Adipocyte (in vitro differentiated cells): ENCODE measurements around the gene PDHB.

ENCODE experiments used
- DNase-seq: peaks from one replicate; pipeline ENCODE4 v3.0.0-alpha.2; 2015; ENCODE audit warnings: low read depth
- H3K27me3 ChIP-seq: replicated peaks from 2 replicates; pipeline ENCODE4 v1.7.0; 2013; ENCODE audit warnings: mild to moderate bottlenecking, low read length, moderate library complexity; ENCODE audit not compliant: control insufficient read depth, insufficient read depth
- H3K36me3 ChIP-seq: 2 replicates; pipeline ENCODE4 v1.7.0; 2013; ENCODE audit warnings: low read length, mild to moderate bottlenecking, moderate library complexity; ENCODE audit not compliant: control insufficient read depth, insufficient read depth, severe bottlenecking
- H3K4me1 ChIP-seq: 2 replicates; pipeline ENCODE4 v1.7.0; 2013; ENCODE audit warnings: mild to moderate bottlenecking, low read length, moderate library complexity; ENCODE audit not compliant: control insufficient read depth, insufficient read depth
- H3K4me3 ChIP-seq: 2 replicates; pipeline ENCODE4 v1.7.0; 2013; ENCODE audit warnings: mild to moderate bottlenecking, low read length, moderate library complexity
- H3K9ac ChIP-seq: 2 replicates; pipeline ENCODE4 v1.7.0; 2013; ENCODE audit warnings: mild to moderate bottlenecking, low read length, moderate library complexity
- H3K9me3 ChIP-seq: 2 replicates; pipeline ENCODE4 v1.7.0; 2013; ENCODE audit warnings: mild to moderate bottlenecking, low read length, moderate library complexity; ENCODE audit not compliant: control insufficient read depth

Gene PDHB

DNA sequence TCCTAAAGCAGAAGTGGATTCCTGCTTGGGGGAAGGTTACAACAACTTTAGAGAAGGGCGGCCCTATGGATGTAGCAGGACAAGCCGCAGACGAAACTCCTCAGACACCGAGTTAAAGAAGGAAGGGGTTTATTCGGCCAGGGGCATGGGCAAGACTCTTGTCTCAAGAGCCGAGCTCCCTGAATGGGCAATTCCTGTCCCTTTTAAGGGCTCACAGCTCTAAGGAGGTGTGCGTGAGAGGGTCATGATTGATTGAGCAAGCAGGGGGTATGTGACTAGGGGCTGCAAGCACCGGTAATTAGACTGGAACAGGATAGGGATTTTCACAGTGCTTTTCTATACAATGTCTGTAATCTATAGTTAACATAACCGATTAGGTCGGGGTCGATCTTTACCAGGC is 879 bp upstream of the PDHB start:
- DNase-seq: no peak
- Histone ChIP-seq H3K27me3 (no peaks in the 10 kb centered on the region), H3K9me3 (no peaks in the 10 kb centered on the region), H3K4me1 (peaks cover 33% of the 10 kb centered on the region), H3K9ac (peak overlapping the region; percentile 21), H3K4me3 (no peak overlapping the region), H3K36me3 (peaks cover 25% of the 10 kb centered on the region)

DNA sequence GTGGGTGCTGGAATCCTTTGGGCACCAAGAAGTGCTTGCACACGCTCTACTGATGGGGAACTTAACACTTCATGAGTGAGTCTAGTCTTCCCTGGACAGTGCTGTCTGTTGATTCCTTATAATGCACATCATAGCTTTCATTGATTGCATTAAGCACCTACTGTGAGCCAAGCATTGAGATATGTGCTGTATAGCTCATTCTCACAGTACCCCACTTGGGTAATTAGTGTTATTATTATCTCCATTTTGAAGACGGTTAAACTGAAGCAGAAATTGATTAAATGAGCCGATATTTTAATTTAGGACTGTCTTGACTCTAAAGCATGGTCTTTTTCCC is 504 bp upstream of the PDHB start:
- H3K27me3 ChIP-seq: no peaks in the 10 kb centered on the region
- H3K9me3 ChIP-seq: no peaks in the 10 kb centered on the region
- peaks cover 28% of the 10 kb centered on the region for H3K36me3 ChIP-seq
- H3K4me1 ChIP-seq: peaks cover 33% of the 10 kb centered on the region
- peak overlapping the region; percentile 44 for H3K4me3 ChIP-seq
- no peak for DNase-seq
- H3K9ac ChIP-seq: peak overlapping the region; percentile 21

DNA sequence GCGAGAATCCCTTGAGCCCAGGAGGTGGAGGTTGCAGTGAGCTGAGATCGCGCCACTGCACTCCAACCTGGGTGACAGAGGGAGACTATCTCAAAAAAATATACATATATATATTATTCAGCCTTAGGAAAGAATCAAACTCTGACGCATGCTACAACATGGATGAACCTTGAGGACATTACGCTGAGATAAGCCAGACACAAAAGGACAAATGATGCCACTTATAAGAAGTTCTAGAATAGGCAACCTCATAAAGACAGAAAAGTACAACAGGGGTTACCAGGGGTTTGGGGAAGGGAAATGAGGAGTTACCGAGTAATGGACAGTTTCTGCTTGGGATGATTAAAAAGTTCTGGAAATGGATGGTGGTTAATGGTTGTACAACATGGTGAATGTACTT is 727 bp downstream of the PDHB start:
- no peak for DNase-seq
- Histone ChIP-seq H3K4me1 (peaks cover 33% of the 10 kb centered on the region), H3K4me3 (peak overlapping the region; percentile 86), H3K36me3 (peaks cover 41% of the 10 kb centered on the region), H3K9me3 (no peaks in the 10 kb centered on the region), H3K27me3 (no peaks in the 10 kb centered on the region), H3K9ac (peak overlapping the region; percentile 94)

DNA sequence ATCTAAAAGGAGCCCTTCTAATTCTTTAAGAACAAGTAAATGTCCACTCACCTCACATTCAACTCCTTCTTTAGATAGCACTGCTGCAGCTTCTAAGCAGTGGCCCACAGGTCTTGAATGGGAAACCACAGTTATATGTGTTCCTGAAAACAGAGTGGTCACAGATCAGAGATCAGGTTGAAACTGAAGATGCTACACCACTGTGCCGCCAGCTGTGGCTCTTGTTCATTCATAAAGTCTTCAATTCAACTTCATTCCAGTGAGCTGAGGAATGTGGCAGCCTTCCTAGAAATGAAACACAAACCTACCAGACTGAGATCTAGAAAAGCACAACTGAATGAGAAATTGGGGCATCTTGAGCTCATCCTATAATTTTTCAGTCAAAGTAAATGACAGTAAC is 4.0 kb downstream of the PDHB start:
- DNase-seq: peak; percentile 32
- Histone ChIP-seq H3K27me3 (no peaks in the 10 kb centered on the region), H3K4me1 (peaks cover 30% of the 10 kb centered on the region), H3K9me3 (no peaks in the 10 kb centered on the region), H3K36me3 (peaks cover 73% of the 10 kb centered on the region), H3K9ac (no peak overlapping the region), H3K4me3 (no peak overlapping the region)

DNA sequence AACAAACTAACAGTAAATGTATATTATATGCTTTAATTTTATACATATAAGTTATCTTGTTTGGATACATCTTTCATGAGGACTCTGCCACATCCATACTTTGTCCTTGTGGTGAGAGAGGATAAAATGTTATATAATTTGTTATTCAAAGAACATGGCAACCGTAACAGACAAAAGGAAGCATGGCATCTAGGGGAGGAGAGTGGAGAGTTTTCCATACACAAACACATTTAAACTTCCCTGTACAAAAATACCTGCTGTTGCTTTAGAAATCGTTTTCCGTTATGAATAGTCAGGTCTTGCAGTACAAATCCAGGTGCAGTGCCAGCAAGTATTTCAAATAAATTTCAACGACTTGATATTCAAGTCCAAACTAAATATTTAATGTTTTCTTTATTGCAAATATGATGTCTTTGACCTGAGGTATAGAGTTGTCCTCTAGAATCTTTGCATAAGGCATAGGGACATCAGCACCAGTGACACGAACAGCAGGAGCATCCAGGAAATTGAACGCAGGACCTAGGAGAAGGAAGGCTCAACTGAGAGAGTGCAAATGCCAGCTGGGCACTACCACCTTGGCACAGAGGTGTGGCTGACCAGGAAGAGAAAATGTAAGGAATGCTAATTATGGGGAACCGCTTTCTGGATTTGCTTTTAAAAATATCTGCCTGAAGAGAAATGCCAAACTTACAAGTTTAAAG is 5.8 kb downstream of the PDHB start:
- peaks cover 91% of the 10 kb centered on the region for H3K36me3 ChIP-seq
- peaks cover 21% of the 10 kb centered on the region for H3K4me1 ChIP-seq
- H3K9ac ChIP-seq: no peak overlapping the region
- no peak for DNase-seq
- no peaks in the 10 kb centered on the region for H3K9me3 ChIP-seq
- no peaks in the 10 kb centered on the region for H3K27me3 ChIP-seq
- H3K4me3 ChIP-seq: no peak overlapping the region

DNA sequence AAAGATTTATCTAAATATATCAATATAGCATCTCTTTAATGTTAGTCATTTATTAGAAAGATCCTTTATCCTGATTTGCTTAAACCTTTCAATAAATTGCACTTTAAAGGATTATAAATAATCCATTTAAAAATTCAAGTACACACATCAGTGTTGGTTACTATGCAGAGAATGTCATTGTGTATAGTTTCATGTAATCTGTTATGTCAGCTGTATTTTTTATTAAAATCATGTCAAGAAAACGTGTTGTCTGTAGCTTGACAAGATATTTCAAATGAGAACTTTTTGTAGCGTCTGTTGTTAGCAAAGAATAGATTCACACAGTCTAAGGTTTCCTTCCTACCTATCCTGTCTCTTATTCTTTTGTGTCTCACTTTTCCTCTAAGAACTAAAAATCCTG is 7.8 kb downstream of the PDHB start:
- Histone ChIP-seq H3K36me3 (peaks cover 98% of the 10 kb centered on the region), H3K4me3 (no peak overlapping the region), H3K27me3 (no peaks in the 10 kb centered on the region), H3K9ac (no peak overlapping the region), H3K4me1 (peaks cover 18% of the 10 kb centered on the region), H3K9me3 (no peaks in the 10 kb centered on the region)
- no peak for DNase-seq

DNA sequence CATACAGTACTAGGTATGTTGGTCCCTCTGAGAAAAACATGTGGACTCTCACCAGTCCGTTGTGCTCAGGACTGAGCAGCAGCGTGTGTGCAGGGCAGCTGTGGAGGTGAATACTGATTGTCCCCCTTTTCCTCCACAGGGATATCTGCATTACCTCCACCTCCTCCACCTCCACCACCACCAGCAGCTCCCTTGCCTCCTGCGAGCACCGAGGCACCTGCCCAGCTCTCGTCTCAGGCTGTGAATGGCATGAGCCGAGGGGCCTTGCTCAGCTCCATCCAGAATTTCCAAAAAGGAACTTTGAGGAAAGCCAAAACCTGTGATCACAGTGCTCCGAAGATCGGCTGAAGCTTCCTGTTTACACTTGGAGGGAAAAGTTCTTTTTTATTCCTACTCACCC is 9.0 kb downstream of the PDHB start:
- peak overlapping the region; percentile 7 for H3K9ac ChIP-seq
- no peaks in the 10 kb centered on the region for H3K9me3 ChIP-seq
- no peak overlapping the region for H3K4me3 ChIP-seq
- no peaks in the 10 kb centered on the region for H3K27me3 ChIP-seq
- peaks cover 91% of the 10 kb centered on the region for H3K36me3 ChIP-seq
- DNase-seq: no peak
- peaks cover 22% of the 10 kb centered on the region for H3K4me1 ChIP-seq

DNA sequence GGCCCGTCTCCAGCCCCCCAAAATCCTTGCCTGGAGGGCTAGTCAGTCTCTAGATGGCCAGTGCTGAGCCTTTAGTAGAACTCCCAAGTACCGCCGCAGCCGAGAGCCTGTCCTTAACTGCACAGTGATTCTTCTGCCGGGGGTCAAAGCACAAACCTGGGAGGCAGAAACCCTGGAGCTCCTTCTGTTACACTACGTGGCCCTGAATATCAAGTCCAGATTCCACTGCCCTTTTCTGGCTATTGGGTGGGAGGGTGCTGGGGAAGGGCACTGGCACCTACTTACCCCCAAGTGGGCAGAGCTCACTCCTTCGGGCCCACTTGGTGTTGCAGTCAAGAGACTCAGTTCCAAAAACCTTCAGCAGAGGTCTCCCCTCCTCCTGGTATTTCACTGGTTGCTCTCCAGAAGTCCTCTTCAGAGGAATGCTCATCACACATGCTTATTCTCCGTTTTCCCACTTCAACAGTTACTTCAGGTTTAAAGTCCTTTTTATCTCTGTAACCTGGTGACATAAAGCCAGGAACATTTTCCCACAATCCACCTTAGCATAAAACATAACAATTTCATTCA is 10.8 kb downstream of the PDHB start:
- Histone ChIP-seq H3K9me3 (no peaks in the 10 kb centered on the region), H3K9ac (no peak overlapping the region), H3K4me3 (no peak overlapping the region), H3K36me3 (peaks cover 74% of the 10 kb centered on the region), H3K4me1 (peaks cover 25% of the 10 kb centered on the region), H3K27me3 (no peaks in the 10 kb centered on the region)
- DNase-seq: no peak

DNA sequence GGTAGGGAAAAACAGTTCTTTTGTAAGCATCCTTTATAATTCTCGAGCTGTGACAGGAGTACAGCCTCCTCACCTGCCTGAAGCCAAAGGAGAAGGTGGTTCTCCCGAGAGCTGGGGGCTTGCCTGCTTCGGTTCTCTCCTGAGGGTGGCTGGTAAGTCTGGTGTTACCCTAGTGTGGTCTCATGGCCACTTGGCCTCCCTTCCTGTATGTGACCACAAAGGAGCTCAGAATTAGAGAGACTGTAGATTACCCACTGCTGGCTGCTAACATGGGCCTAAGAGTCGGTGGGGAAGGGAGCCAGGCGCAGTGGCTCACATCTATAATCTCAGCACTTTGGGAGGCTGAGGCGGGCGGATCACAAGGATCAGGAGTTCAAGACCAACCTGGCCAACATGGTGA is 12.6 kb downstream of the PDHB start:
- DNase-seq: no peak
- H3K27me3 ChIP-seq: no peaks in the 10 kb centered on the region
- peaks cover 67% of the 10 kb centered on the region for H3K36me3 ChIP-seq
- peaks cover 22% of the 10 kb centered on the region for H3K4me1 ChIP-seq
- H3K4me3 ChIP-seq: no peak overlapping the region
- H3K9ac ChIP-seq: no peak overlapping the region
- no peaks in the 10 kb centered on the region for H3K9me3 ChIP-seq

DNA sequence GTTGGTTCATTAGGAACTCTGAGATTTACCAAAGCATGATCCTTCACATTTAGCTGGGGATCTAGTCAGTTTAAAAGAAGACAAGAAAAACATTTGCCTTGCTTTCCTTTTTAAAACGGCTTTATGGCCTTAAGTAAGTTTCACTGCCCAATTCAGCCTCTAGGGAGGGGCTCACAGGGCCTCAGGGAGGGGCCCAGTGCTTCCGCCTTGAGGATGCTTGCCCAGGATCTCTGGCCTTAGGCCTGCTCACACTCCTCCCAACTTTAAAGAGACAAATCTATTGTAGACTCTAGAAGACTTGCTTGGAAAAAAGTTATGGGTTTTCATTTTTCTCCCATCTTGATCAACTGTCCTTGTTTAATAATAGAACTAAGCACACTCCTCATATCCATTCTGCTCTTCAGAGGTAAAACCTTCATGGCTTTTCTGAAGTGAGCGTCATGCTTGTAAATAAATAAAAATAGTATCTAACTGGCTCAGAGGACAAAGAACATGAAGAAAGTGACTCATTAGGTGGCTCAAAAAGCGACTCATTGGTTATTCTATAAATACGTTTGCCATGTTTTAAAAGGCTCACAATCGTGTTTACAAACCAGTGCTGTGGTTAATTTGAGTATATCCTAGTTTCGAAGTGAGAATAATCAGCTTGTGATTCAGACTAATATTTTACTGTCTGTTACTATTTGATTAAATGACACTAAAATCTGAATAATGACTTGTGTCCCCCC is 13.7 kb downstream of the PDHB start:
- peaks cover 65% of the 10 kb centered on the region for H3K36me3 ChIP-seq
- DNase-seq: no peak
- no peaks in the 10 kb centered on the region for H3K9me3 ChIP-seq
- peak overlapping the region; percentile 82 for H3K9ac ChIP-seq
- H3K4me3 ChIP-seq: peak overlapping the region; percentile 38
- H3K27me3 ChIP-seq: no peaks in the 10 kb centered on the region
- H3K4me1 ChIP-seq: peaks cover 16% of the 10 kb centered on the region

DNA sequence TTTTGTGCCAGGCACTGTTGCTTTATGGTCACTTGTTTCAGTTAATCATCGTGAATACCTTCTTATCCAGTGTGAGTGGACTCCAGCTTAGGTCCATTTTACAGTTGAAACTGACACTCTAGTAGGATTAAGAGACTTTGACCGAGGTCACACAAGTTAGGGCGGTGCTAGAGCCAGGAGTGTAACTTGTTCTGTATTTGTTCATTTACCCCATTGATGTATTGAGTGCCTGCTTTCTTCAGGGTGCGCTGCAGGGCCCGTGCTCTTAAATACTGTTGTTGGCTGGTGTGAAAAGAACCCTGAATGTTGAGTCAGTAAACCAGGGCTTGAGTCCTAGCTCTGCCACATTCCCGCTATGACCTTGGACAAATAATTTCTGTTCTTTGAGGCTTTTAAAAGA is 15.4 kb downstream of the PDHB start:
- Histone ChIP-seq H3K27me3 (no peaks in the 10 kb centered on the region), H3K9me3 (no peaks in the 10 kb centered on the region), H3K9ac (no peak overlapping the region), H3K36me3 (peaks cover 56% of the 10 kb centered on the region), H3K4me3 (no peak overlapping the region), H3K4me1 (peaks cover 16% of the 10 kb centered on the region)
- DNase-seq: no peak
